Caco-2 (cell line): ENCODE measurements around the gene TXN2. TPM values are rescaled to one million over a fixed set of nuclear protein-coding genes. Genes with fewer than 3 reads are reported as not detected.
A peak's percentile ranks its signal among the peaks of the same experiment; 100 is the strongest.

Experiments used
- BruUV-seq: library from RNA; stranded (reverse); fragments of 400-500 nt; replicated peaks from 2 replicates; lab custom pipeline; 2021; lab: Mats Ljungman, UMichigan
- CTCF ChIA-PET: fragments of 300-600 bp; sonication (Branson Sonifier 250); formaldehyde crosslinking; loops from one replicate; lab custom pipeline; 2022; ENCODE audit warnings: antibody characterized with exemption; lab: Charles Lee
- POLR2A ChIA-PET: fragments of 300-600 bp; sonication (Branson Sonifier 250); formaldehyde crosslinking; loops from one replicate; lab custom pipeline; 2022; ENCODE audit warnings: antibody characterized with exemption; lab: Charles Lee
- DNase-seq, 2 experiments: peaks; one replicate each; pipeline versions ENCODE4 v3.0.0 to v3.0.0-alpha.2; 2020 to 2022
- H3K27me3 ChIP-seq: replicated peaks from 2 replicates; pipeline ENCODE4 v1.6.0; 2011; ENCODE audit warnings: low read length; ENCODE audit not compliant: control insufficient read depth, insufficient read depth
- H3K36me3 ChIP-seq: 2 replicates; pipeline ENCODE4 v1.5.1; 2011; ENCODE audit warnings: low read length; ENCODE audit not compliant: control insufficient read depth, insufficient read depth
- H3K4me1 ChIP-seq: fragments of 250-450 bp; sonication (Bioruptor Pico); 2 replicates; pipeline ENCODE4 v1.5.1; 2020; ENCODE audit warnings: mild to moderate bottlenecking
- H3K4me3 ChIP-seq: 2 replicates; pipeline ENCODE4 v1.5.1; 2011; ENCODE audit warnings: low read depth, mild to moderate bottlenecking, control low read depth, low read length
- H3K9me3 ChIP-seq: fragments of 250-450 bp; sonication (Bioruptor Pico); 2 replicates; pipeline ENCODE4 v1.5.1; 2020; ENCODE audit warnings: mild to moderate bottlenecking, moderate library complexity
- H3K27ac Mint-ChIP-seq: one replicate; pipeline ENCODE4 v1.8.0; 2022; ENCODE audit warnings: mixed read lengths; ENCODE audit not compliant: unreplicated experiment
- H3K27me3 Mint-ChIP-seq: one replicate; pipeline ENCODE4 v1.8.0; 2022; ENCODE audit warnings: mixed read lengths; ENCODE audit not compliant: insufficient read depth, unreplicated experiment
- H3K36me3 Mint-ChIP-seq: one replicate; pipeline ENCODE4 v1.8.0; 2022; ENCODE audit warnings: mild to moderate bottlenecking, mixed read lengths; ENCODE audit not compliant: insufficient read depth, unreplicated experiment
- H3K4me1 Mint-ChIP-seq: one replicate; pipeline ENCODE4 v1.8.0; 2022; ENCODE audit warnings: low read depth, mixed read lengths; ENCODE audit not compliant: unreplicated experiment
- H3K4me3 Mint-ChIP-seq: one replicate; pipeline ENCODE4 v1.8.0; 2022; ENCODE audit warnings: mild to moderate bottlenecking, moderate library complexity, mixed read lengths; ENCODE audit not compliant: unreplicated experiment
- H3K9me3 Mint-ChIP-seq: one replicate; pipeline ENCODE4 v1.8.0; 2022; ENCODE audit warnings: mixed read lengths; ENCODE audit not compliant: unreplicated experiment
- CTCF ChIP-seq, 2 experiments: fragments of 200-600 bp in 1 of 2; IDR thresholded peaks; 1 replicate in 1 of 2; 2 replicates in 1 of 2; pipeline versions ENCODE4 v1.5.1 to v1.8.0; 2011 to 2022; ENCODE audit warnings: antibody characterized with exemption in 1 of 2, control low read depth in 1 of 2, inconsistent platforms in 1 of 2, low read depth in 1 of 2, low read length in 1 of 2, mild to moderate bottlenecking in 1 of 2, moderate library complexity in 1 of 2; ENCODE audit not compliant: insufficient read depth in 1 of 2, severe bottlenecking in 1 of 2, unreplicated experiment in 1 of 2
- intact Hi-C: fragments of 100-400 bp; cut with micrococcal nuclease; formaldehyde crosslinking; loops from one replicate; pipeline ENCODE4 v1.10.0; 2022; ENCODE audit not compliant: unreplicated experiment
- total RNA-seq: library from RNA; stranded (reverse); gene quantifications from 2 replicates; pipeline ENCODE4 v1.2.3, GENCODE V29; 2022

Gene TXN2
- total RNA-seq, 1 experiment from 2014 or later: 75.8 TPM

- TF ChIP-seq CTCF (IDR thresholded peaks at IDR 0.05; ENCODE audit: insufficient read depth in 1 of 2, low read depth in 1 of 2, low read length in 1 of 2, severe bottlenecking in 1 of 2, unreplicated experiment in 1 of 2): no peak
- Histone ChIP-seq H3K9me3 (no peaks in the 10 kb centered on the region), H3K4me1 (peaks cover 59% of the 10 kb centered on the region), H3K36me3 (no peaks in the 10 kb centered on the region), H3K27me3 (no peaks in the 10 kb centered on the region), H3K4me3 (no peak overlapping the region)
- no peak for DNase-seq
- Mint-ChIP-seq H3K4me3 (no peak overlapping the region), H3K9me3 (no peaks in the 10 kb centered on the region), H3K27ac (peak overlapping the region; percentile 91), H3K27me3 (no peaks in the 10 kb centered on the region), H3K4me1 (peaks cover 25% of the 10 kb centered on the region), H3K36me3 (peaks cover 6% of the 10 kb centered on the region)
- no TSS peak for BruUV-seq
- ChIA-PET POLR2A (no interaction called here), CTCF (interaction anchor here (1.2 kb wide), 1 partner anchor 10 kb away, joined by 5 read pairs; no protein-coding TSS in a partner anchor)
- intact Hi-C loops: no loop called here
These were observed 21.2 kb downstream of the TXN2 start for GRCh38 chr22:36460202-36460601.

- ChIA-PET CTCF (no interaction called here), POLR2A (no interaction called here)
- Histone ChIP-seq H3K4me3 (no peak overlapping the region), H3K9me3 (no peaks in the 10 kb centered on the region), H3K27me3 (no peaks in the 10 kb centered on the region), H3K4me1 (peaks cover 62% of the 10 kb centered on the region), H3K36me3 (no peaks in the 10 kb centered on the region)
- no peak overlapping the region for H3K4me3 Mint-ChIP-seq
- TF ChIP-seq CTCF (IDR thresholded peaks at IDR 0.05; ENCODE audit: insufficient read depth in 1 of 2, low read depth in 1 of 2, low read length in 1 of 2, severe bottlenecking in 1 of 2, unreplicated experiment in 1 of 2): no peak
- no peak for DNase-seq
- no TSS peak for BruUV-seq
- peak overlapping the region; percentile 91 for H3K27ac Mint-ChIP-seq
- intact Hi-C loops: loop anchor here (5.0 kb wide), 1 partner anchor 96 kb away; no protein-coding TSS in a partner anchor
- H3K27me3 Mint-ChIP-seq: no peaks in the 10 kb centered on the region
- peaks cover 25% of the 10 kb centered on the region for H3K4me1 Mint-ChIP-seq
- H3K36me3 Mint-ChIP-seq: peaks cover 6% of the 10 kb centered on the region
- no peaks in the 10 kb centered on the region for H3K9me3 Mint-ChIP-seq
These were observed 23.6 kb downstream of the TXN2 start for GRCh38 chr22:36457688-36458450.

- no peaks in the 10 kb centered on the region for H3K9me3 ChIP-seq
- POLR2A ChIA-PET: interaction anchor here (0.9 kb wide), 1 partner anchor 46 kb away, joined by 4 read pairs; no protein-coding TSS in a partner anchor
- intact Hi-C loops: loop anchor here (5.0 kb wide), 1 partner anchor 94 kb away; no protein-coding TSS in a partner anchor
- no peaks in the 10 kb centered on the region for H3K27me3 Mint-ChIP-seq
- peak overlapping the region; percentile 62 for H3K4me3 Mint-ChIP-seq
- peaks cover 23% of the 10 kb centered on the region for H3K4me1 Mint-ChIP-seq
- no TSS peak for BruUV-seq
- DNase-seq: no peak
- no peaks in the 10 kb centered on the region for H3K36me3 ChIP-seq
- H3K27ac Mint-ChIP-seq: peak overlapping the region; percentile 87
- H3K27me3 ChIP-seq: no peaks in the 10 kb centered on the region
- no peaks in the 10 kb centered on the region for H3K9me3 Mint-ChIP-seq
- no peak for TF ChIP-seq CTCF (IDR thresholded peaks at IDR 0.05; ENCODE audit: insufficient read depth in 1 of 2, low read depth in 1 of 2, low read length in 1 of 2, severe bottlenecking in 1 of 2, unreplicated experiment in 1 of 2)
- H3K36me3 Mint-ChIP-seq: peaks cover 6% of the 10 kb centered on the region
- no peak overlapping the region for H3K4me3 ChIP-seq
- peaks cover 55% of the 10 kb centered on the region for H3K4me1 ChIP-seq
- CTCF ChIA-PET: interaction anchor here (0.7 kb wide), 1 partner anchor 155 kb away, joined by 4 read pairs; no protein-coding TSS in a partner anchor
These were observed 25.0 kb downstream of the TXN2 start for GRCh38 chr22:36456464-36456845.
